Measurements from ENCODE around the gene AMOTL2.

The AMOTL2 gene

DNA sequence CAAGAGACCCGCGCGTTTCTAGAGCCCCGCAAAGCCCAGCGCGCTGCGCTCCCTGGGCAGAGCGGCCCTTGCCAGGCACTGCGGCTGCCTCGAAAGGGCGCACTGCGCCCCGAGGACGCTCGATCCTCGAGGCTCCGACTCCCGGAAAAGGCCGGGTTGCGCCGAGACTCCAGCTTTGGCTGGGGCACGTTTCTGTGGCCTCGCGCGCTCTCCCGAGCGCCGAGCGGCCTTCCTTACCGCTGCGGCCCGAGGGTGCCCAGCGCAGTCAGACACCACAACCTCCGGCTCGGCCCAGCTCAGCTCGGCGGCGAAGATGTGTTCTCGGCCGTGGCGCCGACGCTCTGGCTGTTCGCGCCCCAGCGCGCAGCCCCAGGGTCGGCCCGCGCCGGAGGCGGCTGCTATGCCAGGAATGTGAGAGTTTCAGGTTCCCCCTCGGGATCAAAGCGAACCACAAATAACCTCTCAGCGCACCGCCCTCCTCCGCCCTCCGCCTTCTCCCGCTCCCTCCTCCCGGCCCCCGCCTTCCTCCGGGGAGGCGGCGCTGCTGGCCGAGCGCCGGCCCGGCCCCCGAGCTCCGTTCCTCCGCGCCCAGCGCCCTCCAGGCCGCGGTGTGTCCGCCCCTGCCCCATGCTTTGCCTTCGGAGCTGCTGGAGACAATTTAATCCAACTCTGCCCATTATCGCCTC, at the start of gene AMOTL2:
Gene AMOTL2, minus strand, starts transcription at position 343 of the 686 bp plus-strand sequence. CDS start 3,014 bp downstream, outside the sequence.
- DNase-seq = peak; percentile 94

DNA sequence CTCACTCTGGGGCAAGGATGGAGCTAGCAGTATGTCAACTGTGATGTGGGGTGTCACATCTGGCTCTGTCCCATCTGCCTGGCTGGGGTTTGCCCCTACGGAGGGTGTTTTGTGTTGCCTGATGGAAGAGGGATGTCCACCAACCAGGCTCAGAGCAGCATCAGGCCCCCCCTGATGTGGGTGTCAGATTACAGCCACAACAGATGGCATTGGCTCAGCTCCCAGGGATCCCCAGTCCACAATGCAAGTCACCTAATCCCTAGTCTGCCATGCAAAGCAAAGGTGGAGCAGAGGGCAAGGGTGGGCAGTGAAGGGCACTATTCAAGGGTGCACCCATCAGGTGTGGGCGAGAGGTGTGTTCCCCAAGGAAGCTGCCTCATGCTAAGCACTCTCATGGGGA, 48.9 kb upstream of the AMOTL2 start:
- peak; percentile 56 for DNase-seq

GRCh38 chr3:134419960-134420321, 45.7 kb upstream of the AMOTL2 start:
- DNase-seq = no peak

GRCh38 chr3:134419214-134419959, 45.1 kb upstream of the AMOTL2 start:
- DNase-seq = peak; percentile 67

DNA sequence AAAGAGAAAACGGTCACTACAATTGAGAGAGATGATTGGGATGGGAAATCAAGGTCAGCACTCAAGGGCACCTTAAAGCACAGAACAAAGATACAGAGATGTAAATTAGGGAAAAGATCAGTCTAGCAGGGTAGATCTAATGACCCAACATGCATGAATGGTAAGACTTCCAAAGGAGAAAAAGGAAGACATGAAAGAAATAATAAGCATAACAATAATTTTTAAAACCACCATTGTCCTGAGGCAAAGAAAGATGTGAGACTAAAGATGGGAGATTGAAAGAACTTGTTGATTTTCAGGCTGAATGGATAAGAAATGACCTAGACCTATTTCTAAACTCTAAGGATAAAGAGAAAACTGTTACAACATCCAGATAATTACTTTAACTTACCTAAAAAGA, 34.8 kb upstream of the AMOTL2 start:
- DNase-seq = no peak

GRCh38 chr3:134407239-134407625, 33.0 kb upstream of the AMOTL2 start:
- DNase-seq = no peak

- DNase-seq = peak; percentile 83
These were observed 32.3 kb upstream of the AMOTL2 start for GRCh38 chr3:134406331-134407238.

- DNase-seq = no peak
These were observed 30.2 kb upstream of the AMOTL2 start for GRCh38 chr3:134404366-134404885.

GRCh38 chr3:134397755-134398154, 23.5 kb upstream of the AMOTL2 start:
- no peak for DNase-seq

DNA sequence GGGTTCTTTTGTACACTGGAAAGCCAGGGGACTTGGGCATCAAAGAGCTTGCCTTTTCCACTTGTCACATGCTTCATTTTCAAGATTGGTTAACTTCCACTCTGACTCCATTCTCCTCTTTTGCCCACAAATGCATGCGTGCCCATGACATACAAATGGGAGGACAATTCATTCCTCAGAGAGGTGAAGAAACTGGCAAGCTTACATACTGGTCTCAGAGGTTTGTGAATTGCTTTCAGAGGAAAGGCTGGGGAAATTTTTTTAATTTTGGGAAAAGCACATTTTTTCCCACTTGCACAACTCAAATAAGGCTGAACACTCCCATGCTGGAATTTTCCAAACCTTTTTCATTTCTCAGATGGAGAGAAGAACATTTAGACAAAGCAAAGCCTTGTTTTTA, 20.9 kb upstream of the AMOTL2 start:
- DNase-seq = no peak

- DNase-seq = no peak
These were observed 20.1 kb upstream of the AMOTL2 start for GRCh38 chr3:134394380-134394779.

GRCh38 chr3:134393074-134393473, 18.8 kb upstream of the AMOTL2 start:
- DNase-seq = no peak

GRCh38 chr3:134392336-134392983, 18.2 kb upstream of the AMOTL2 start:
- peak; percentile 75 for DNase-seq

DNA sequence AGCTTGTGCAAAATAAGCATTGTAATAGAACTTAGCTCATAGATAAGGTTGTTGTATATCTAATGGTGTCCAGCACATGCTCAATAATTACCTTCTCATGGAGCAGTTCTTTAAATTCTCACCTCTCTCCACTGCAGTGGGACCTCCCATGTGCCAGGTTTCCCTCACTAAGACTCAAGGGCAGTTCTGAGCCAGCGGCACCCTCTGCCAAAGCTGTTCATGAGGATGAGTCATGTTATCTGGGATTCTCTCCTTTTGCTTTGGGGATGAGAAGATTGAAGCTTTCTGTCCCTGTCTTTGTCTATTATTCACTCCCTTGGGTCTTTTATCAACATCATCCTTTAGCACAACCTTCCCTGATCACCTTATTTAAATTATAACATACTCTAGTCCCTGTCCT, 15.6 kb upstream of the AMOTL2 start:
- no peak for DNase-seq

GRCh38 chr3:134388788-134389485, 14.7 kb upstream of the AMOTL2 start:
- no peak for DNase-seq

DNA sequence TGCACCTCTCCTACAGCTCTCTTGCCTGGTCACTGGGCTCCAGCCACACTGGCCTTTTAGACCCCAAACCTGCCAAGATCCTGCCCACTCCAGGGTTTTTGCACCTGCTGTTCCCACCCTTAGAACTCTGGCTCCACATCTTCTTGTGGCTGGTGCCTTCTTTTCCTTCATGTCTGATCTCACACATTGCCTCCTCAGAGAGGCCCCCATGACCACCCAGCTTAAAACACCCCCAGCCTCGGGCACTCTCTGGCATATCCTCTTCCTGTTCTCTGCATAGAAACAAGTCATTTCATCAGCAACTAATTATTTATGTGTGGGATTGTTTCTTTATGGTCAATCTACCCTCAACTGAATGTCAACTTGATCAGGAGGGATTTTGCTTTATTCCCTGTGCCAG, 14.0 kb upstream of the AMOTL2 start:
- no peak for DNase-seq

DNA sequence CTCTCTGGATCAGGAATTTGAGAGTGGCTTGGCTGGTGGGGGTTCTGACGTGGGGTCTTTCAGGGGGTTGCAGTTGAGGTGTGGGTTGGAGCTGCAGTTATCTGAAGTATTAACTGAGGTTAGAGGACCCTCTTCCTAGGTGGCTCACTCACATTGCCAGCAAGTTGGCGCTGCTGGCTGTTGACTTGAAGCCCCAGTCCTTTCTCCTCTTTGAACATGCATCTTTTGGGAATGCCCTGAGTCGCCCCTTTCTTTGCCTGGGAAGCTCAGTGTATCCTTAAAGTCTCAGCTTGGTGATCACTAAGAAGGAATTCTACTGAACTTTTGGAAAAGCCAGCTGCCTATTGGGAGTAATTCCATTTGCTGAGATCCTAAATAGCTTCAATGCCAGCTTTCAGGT, 13.0 kb upstream of the AMOTL2 start:
- DNase-seq = no peak

DNA sequence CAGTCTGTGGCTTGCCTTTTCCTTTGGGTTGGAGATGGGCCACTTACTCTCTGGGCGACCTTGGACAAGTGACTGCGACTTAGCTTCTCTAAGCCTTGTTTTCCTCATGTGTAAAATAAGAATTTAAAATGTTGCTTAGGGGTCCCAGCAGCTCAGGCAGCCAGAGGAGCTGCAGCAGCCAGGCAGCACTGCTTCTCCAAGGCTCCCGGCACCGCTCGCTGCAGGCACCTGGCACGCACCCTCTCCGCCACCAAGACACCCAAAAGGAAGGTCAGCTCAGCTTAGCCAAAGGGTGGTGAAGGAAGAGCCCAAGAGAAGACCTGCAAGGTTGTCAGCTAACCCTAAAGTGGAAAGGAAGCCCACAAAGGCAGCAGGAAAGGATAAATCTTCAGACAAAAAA, 10.7 kb upstream of the AMOTL2 start:
- no peak for DNase-seq

- no peak for DNase-seq
These were observed 7.7 kb upstream of the AMOTL2 start for GRCh38 chr3:134381831-134382442.

DNA sequence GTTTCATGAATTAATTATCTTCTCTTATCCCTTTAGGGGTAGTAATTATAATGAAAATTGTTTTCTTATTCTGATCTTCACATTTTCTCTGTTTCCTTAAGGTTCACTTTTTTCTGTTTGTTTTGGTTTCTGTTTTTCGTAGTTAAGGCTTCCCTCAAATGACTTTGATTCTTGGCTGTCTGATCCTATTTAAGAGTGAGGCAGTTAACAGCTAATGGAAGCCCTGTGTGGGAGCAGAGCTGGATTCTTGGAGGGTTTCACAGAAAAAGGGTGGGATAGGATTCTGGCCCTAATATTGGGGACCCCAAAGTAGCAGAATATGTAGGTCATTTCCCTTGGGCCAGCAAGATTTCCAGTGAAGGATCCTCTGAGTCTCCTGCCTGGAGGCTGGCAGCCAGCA, 6.8 kb upstream of the AMOTL2 start:
- DNase-seq = no peak

DNA sequence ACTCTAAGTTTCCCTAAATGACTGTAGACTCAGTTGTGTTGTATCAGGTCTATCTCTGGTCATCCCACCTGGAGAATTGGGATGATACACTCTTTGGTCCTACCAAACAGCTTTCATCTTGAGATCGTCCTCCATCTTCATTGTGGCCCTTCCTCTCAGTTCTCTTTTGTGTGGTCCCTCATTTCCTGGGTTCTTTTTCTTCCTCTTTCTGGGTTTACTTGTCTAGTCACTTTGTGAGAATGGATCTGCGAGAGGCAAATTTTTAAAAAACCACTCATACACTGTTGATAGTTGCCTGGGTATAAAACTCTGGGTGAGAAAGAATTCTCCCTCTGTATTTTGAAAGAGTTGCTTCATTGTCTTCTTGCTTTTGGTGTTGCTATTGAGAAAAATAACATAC, 6.0 kb upstream of the AMOTL2 start:
- no peak for DNase-seq

GRCh38 chr3:134378818-134379217, 4.6 kb upstream of the AMOTL2 start:
- no peak for DNase-seq
